ENCODE results near the gene ZNF70. TPM values are rescaled to one million over a fixed set of nuclear protein-coding genes. Genes with fewer than 3 reads are reported as not detected.

Gene ZNF70
- total RNA-seq, 1 donor from 2014 or later = 4.9 TPM

- no peak for TF ChIP-seq CTCF (IDR thresholded peaks at IDR 0.05)
- intact Hi-C loops (cut with micrococcal nuclease) = no loop called here
- Mint-ChIP-seq H3K27ac (no peak overlapping the region), H3K4me3 (no peak overlapping the region), H3K27me3 (no peaks in the 10 kb centered on the region), H3K36me3 (ENCODE audit: low read depth) (peaks cover 60% of the 10 kb centered on the region), H3K4me1 (peaks cover 48% of the 10 kb centered on the region), H3K9me3 (no peaks in the 10 kb centered on the region)
- ATAC-seq (ENCODE audit: low read depth) (no peak), DNase-seq (no peak)
- ChIA-PET CTCF (no interaction called here), POLR2A (no interaction called here)
Observed at GRCh38 chr22:23790819-23791737, 40.2 kb upstream of the ZNF70 start.

- POLR2A ChIA-PET = interaction anchor here (0.6 to 1.0 kb wide), 4 partner anchors 10 to 98 kb away, joined by 3 to 6 read pairs (median 4); no protein-coding TSS in a partner anchor
- no peak for DNase-seq
- Mint-ChIP-seq H3K36me3 (ENCODE audit: low read depth) (peaks cover 50% of the 10 kb centered on the region), H3K27ac (no peak overlapping the region), H3K4me3 (peak overlapping the region; percentile 53), H3K4me1 (peaks cover 48% of the 10 kb centered on the region), H3K9me3 (no peaks in the 10 kb centered on the region), H3K27me3 (no peaks in the 10 kb centered on the region)
- ATAC-seq (ENCODE audit: low read depth) = no peak
- no peak for TF ChIP-seq CTCF (IDR thresholded peaks at IDR 0.05)
- intact Hi-C loops (cut with micrococcal nuclease) = loop anchor here (5.0 kb wide), 1 partner anchor 123 kb away; no protein-coding TSS in a partner anchor
- CTCF ChIA-PET = interaction anchor here (0.7 kb wide), 1 partner anchor 57 kb away, joined by 3 read pairs; no protein-coding TSS in a partner anchor
Observed at GRCh38 chr22:23789638-23790037, 38.7 kb upstream of the ZNF70 start.

- Mint-ChIP-seq H3K27me3 (no peaks in the 10 kb centered on the region), H3K4me1 (peaks cover 53% of the 10 kb centered on the region), H3K27ac (no peak overlapping the region), H3K9me3 (no peaks in the 10 kb centered on the region), H3K4me3 (peak overlapping the region; percentile 53), H3K36me3 (ENCODE audit: low read depth) (peaks cover 45% of the 10 kb centered on the region)
- intact Hi-C loops (cut with micrococcal nuclease) = loop anchor here (5.0 kb wide), 1 partner anchor 123 kb away; no protein-coding TSS in a partner anchor
- POLR2A ChIA-PET = interaction anchor here (0.6 to 3.2 kb wide), 4 partner anchors 10 to 99 kb away, joined by 3 to 18 read pairs (median 4); partner anchors contain the start of gene SLC2A11
- no peak for DNase-seq
- no peak for ATAC-seq (ENCODE audit: low read depth)
- CTCF ChIA-PET = interaction anchor here (0.7 kb wide), 1 partner anchor 57 kb away, joined by 3 read pairs; no protein-coding TSS in a partner anchor
- no peak for TF ChIP-seq CTCF (IDR thresholded peaks at IDR 0.05)
Observed at GRCh38 chr22:23789121-23789520, 38.2 kb upstream of the ZNF70 start.

DNA sequence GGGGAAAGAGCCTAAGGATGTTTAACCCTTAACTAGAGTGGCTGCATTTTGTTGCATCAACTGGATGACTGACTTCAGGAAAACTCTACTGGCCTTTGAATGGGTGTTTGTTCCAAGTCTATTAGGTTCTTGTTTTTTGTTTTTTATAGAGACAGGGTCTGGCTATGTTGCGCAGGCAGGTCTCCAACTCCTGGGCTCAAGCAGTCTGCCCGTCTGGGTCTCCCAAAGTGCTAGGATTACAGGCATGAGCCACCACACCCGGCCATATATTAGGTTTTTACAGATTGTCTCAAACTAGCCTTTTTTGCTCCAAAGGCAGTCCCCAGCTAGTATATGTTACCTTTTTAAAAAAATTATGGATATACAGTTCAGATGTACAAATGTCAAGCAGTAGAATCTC lies 37.0 kb upstream of the ZNF70 start:
- CTCF ChIA-PET = interaction anchor here (1.2 to 1.4 kb wide), 2 partner anchors 16 to 62 kb away, joined by 4 read pairs; partner anchors contain the start of gene MMP11
- Mint-ChIP-seq H3K4me3 (peak overlapping the region; percentile 90), H3K9me3 (no peaks in the 10 kb centered on the region), H3K27ac (peak overlapping the region; percentile 88), H3K36me3 (ENCODE audit: low read depth) (peaks cover 33% of the 10 kb centered on the region), H3K4me1 (peaks cover 51% of the 10 kb centered on the region), H3K27me3 (no peaks in the 10 kb centered on the region)
- no peak for ATAC-seq (ENCODE audit: low read depth)
- no peak for DNase-seq
- intact Hi-C loops (cut with micrococcal nuclease) = loop anchor here (1.0 to 5.0 kb wide), 4 partner anchors 12 to 124 kb away; partner anchors contain the start of gene DERL3
- POLR2A ChIA-PET = interaction anchor here (0.6 to 3.2 kb wide), 9 partner anchors 12 to 70 kb away, joined by 4 to 20 read pairs (median 8); partner anchors contain the start of genes DERL3, MMP11, SLC2A11 and VPREB3
- no peak for TF ChIP-seq CTCF (IDR thresholded peaks at IDR 0.05)

DNA sequence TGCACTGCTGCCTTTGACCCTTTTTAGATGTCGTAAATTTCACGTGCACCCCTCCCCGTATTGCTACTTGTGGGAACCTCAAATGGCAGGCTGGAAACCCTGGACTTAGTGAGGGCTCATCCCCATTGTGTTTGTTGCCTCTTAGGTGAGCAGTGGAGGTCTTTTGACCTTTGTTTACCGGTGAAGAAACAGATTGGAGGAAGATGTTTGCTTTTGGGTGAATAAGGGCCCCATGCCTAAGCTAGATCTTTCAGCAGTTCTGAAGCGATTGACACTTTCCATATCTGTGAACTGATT lies 36.6 kb upstream of the ZNF70 start:
- Mint-ChIP-seq H3K27me3 (no peaks in the 10 kb centered on the region), H3K9me3 (no peaks in the 10 kb centered on the region), H3K4me3 (peak overlapping the region; percentile 90), H3K4me1 (peaks cover 51% of the 10 kb centered on the region), H3K27ac (peak overlapping the region; percentile 88), H3K36me3 (ENCODE audit: low read depth) (peaks cover 30% of the 10 kb centered on the region)
- intact Hi-C loops (cut with micrococcal nuclease) = loop anchor here (1.0 to 5.0 kb wide), 4 partner anchors 13 to 125 kb away; partner anchors contain the start of gene DERL3
- no peak for DNase-seq
- TF ChIP-seq CTCF (IDR thresholded peaks at IDR 0.05) = no peak
- ChIA-PET POLR2A (interaction anchor here (1.0 to 3.2 kb wide), 10 partner anchors 10 to 70 kb away, joined by 3 to 20 read pairs (median 7); partner anchors contain the start of genes DERL3, MMP11, SLC2A11 and VPREB3), CTCF (interaction anchor here (1.2 to 1.4 kb wide), 2 partner anchors 16 to 62 kb away, joined by 4 read pairs; partner anchors contain the start of gene MMP11)
- no peak for ATAC-seq (ENCODE audit: low read depth)

All from activated B cell treated with CpG ODN at 0.5 μM for 24 hours (primary cell).